Activated naive CD4-positive, alpha-beta T cell treated with anti-CD3 and anti-CD28 coated beads, Interleukin-2, amount 50 U/mL, for 72 hours (primary cell): Measurements from ENCODE around the gene KIAA0319L. TPM values are rescaled to one million over a fixed set of nuclear protein-coding genes. Genes with fewer than 3 reads are reported as not detected.

Experiments used
- ATAC-seq, 2 donors: fragments of 150-1000 bp; cut with Tn5 transposase; 2 replicates each; pipeline ENCODE4 v1.10.0; 2021; ENCODE audit warnings: mild to moderate bottlenecking in 2 of 2, moderate library complexity in 2 of 2
- DNase-seq, 2 donors: peaks; one replicate each; pipeline ENCODE4 v3.0.0; 2021 to 2022; ENCODE audit warnings: low spot score in 2 of 2
- H3K27ac Mint-ChIP-seq, 2 donors: one replicate each; pipeline ENCODE4 v1.8.0; 2022; ENCODE audit warnings: mild to moderate bottlenecking in 2 of 2, mixed read lengths in 2 of 2
- H3K36me3 Mint-ChIP-seq, 2 donors: one replicate each; pipeline ENCODE4 v1.8.0; 2022; ENCODE audit warnings: mixed read lengths in 2 of 2
- H3K9me3 Mint-ChIP-seq, 2 donors: one replicate each; pipeline ENCODE4 v1.8.0; 2022; ENCODE audit warnings: mixed read lengths in 2 of 2
- total RNA-seq, 2 donors: library from RNA; stranded (reverse); gene quantifications; one replicate each; pipeline ENCODE4 v1.2.3, GENCODE V29; 2022

Gene KIAA0319L
- 10 to 100 TPM; 38.1 to 41.0 TPM for total RNA-seq

GRCh38 chr1:35557118-35557610, at the start of gene KIAA0319L:
Gene KIAA0319L, minus strand, starts transcription at chr1:35557403. Its CDS starts 2,912 bp downstream, at chr1:35554491.
- DNase-seq (peak in 1 of 2 donors; percentile 79), ATAC-seq (peak; percentile 80 to 86)
- H3K9me3 Mint-ChIP-seq: no peaks in the 10 kb centered on the region
- H3K36me3 Mint-ChIP-seq: peaks cover 7 to 16% of the 10 kb centered on the region in 2 donors
- H3K27ac Mint-ChIP-seq: peak within 1 kb of the TSS; percentile 98 to 99

DNA sequence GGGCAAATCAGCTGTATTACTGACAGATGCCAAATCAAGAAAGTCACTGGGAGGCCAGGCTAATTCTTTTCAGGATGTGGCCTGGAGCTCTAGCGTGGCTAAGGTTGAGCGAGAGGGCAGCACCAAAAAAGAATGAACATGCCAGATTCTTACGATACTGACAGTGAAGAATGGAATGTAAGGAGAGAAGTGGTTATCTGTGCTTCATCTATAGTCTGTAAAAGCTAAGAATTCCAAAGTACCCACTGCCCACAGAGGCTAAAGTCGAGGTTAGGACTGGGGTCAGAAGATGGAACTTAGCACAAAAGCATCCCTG, 48.6 kb upstream of the KIAA0319L start:
- Mint-ChIP-seq H3K9me3 (no peaks in the 10 kb centered on the region), H3K27ac (peak overlapping the region in 1 of 2 donors; percentile 70), H3K36me3 (peaks cover 5 to 15% of the 10 kb centered on the region in 2 donors)
- ATAC-seq (no peak), DNase-seq (no peak)

GRCh38 chr1:35605071-35605866, 48.1 kb upstream of the KIAA0319L start:
- Mint-ChIP-seq H3K9me3 (no peaks in the 10 kb centered on the region), H3K27ac (peak overlapping the region in 1 of 2 donors; percentile 70), H3K36me3 (peaks cover 5 to 15% of the 10 kb centered on the region in 2 donors)
- DNase-seq (no peak), ATAC-seq (no peak)

GRCh38 chr1:35603941-35604340, 46.7 kb upstream of the KIAA0319L start:
- peak overlapping the region; percentile 42 to 79 for H3K27ac Mint-ChIP-seq
- ATAC-seq: no peak
- DNase-seq: no peak
- no peaks in the 10 kb centered on the region for H3K9me3 Mint-ChIP-seq
- H3K36me3 Mint-ChIP-seq: peaks cover 2 to 9% of the 10 kb centered on the region in 2 donors

- no peak for ATAC-seq
- H3K36me3 Mint-ChIP-seq: peaks cover 0 to 7% of the 10 kb centered on the region in 2 donors
- peak overlapping the region in 1 of 2 donors; percentile 79 for H3K27ac Mint-ChIP-seq
- no peak for DNase-seq
- H3K9me3 Mint-ChIP-seq: no peaks in the 10 kb centered on the region
Observed at GRCh38 chr1:35603468-35603867, 46.3 kb upstream of the KIAA0319L start.

DNA sequence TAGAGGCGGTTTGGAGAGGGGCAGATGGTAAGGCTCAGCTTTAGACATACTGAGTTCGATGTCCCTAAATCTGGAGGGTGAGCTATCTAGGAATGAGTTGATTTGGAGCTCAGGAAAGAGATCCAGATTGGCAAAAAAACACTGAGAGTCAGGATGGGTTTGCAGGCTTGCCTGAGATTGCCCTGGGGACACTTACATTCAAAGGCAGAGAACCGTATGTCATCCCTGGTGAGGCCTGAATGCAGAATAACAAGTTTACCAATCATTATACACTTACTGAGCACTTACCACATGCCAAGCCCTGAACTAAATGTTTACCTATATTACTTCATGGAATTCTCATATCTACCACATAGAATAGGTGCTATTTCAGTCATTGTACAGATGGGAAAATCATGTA, 43.4 kb upstream of the KIAA0319L start:
- ATAC-seq: no peak
- no peaks in the 10 kb centered on the region for H3K9me3 Mint-ChIP-seq
- DNase-seq: no peak
- H3K36me3 Mint-ChIP-seq: peaks cover 0 to 2% of the 10 kb centered on the region in 2 donors
- no peak overlapping the region for H3K27ac Mint-ChIP-seq

GRCh38 chr1:35599411-35599810, 42.2 kb upstream of the KIAA0319L start:
- H3K36me3 Mint-ChIP-seq: no peaks in the 10 kb centered on the region
- no peak overlapping the region for H3K27ac Mint-ChIP-seq
- DNase-seq (no peak), ATAC-seq (no peak)
- H3K9me3 Mint-ChIP-seq: no peaks in the 10 kb centered on the region

DNA sequence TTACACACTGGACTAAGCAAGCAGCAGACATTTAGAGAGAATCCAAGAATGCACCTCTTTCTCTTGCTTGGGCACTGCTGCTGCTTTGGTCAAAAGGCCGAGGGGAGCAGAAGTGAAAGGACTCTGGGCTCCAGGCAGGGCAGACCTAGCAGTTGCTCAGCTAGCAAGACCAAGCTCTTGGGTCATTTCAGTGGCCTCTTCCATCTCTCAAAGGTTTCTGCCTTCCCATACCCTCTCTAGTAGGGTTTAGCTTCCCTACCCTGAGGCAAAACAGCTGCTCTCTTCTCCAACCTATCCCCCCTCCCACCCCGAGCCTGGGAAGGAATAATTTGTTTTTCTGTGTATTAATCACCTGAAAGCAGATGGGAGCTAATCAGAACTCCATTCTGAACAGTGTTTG, 41.7 kb upstream of the KIAA0319L start:
- peak overlapping the region in 1 of 2 donors; percentile 24 for H3K27ac Mint-ChIP-seq
- no peaks in the 10 kb centered on the region for H3K9me3 Mint-ChIP-seq
- DNase-seq (no peak), ATAC-seq (no peak)
- H3K36me3 Mint-ChIP-seq: no peaks in the 10 kb centered on the region

GRCh38 chr1:35597870-35598269, 40.7 kb upstream of the KIAA0319L start:
- no peaks in the 10 kb centered on the region for H3K9me3 Mint-ChIP-seq
- DNase-seq: no peak
- no peaks in the 10 kb centered on the region for H3K36me3 Mint-ChIP-seq
- no peak overlapping the region for H3K27ac Mint-ChIP-seq
- no peak for ATAC-seq

GRCh38 chr1:35595684-35596083, 38.5 kb upstream of the KIAA0319L start:
- ATAC-seq (no peak), DNase-seq (no peak)
- Mint-ChIP-seq H3K9me3 (no peaks in the 10 kb centered on the region), H3K36me3 (no peaks in the 10 kb centered on the region), H3K27ac (no peak overlapping the region)

GRCh38 chr1:35594005-35594760, 37.0 kb upstream of the KIAA0319L start:
- ATAC-seq (no peak), DNase-seq (no peak)
- Mint-ChIP-seq H3K9me3 (no peaks in the 10 kb centered on the region), H3K36me3 (no peaks in the 10 kb centered on the region), H3K27ac (no peak overlapping the region)

DNA sequence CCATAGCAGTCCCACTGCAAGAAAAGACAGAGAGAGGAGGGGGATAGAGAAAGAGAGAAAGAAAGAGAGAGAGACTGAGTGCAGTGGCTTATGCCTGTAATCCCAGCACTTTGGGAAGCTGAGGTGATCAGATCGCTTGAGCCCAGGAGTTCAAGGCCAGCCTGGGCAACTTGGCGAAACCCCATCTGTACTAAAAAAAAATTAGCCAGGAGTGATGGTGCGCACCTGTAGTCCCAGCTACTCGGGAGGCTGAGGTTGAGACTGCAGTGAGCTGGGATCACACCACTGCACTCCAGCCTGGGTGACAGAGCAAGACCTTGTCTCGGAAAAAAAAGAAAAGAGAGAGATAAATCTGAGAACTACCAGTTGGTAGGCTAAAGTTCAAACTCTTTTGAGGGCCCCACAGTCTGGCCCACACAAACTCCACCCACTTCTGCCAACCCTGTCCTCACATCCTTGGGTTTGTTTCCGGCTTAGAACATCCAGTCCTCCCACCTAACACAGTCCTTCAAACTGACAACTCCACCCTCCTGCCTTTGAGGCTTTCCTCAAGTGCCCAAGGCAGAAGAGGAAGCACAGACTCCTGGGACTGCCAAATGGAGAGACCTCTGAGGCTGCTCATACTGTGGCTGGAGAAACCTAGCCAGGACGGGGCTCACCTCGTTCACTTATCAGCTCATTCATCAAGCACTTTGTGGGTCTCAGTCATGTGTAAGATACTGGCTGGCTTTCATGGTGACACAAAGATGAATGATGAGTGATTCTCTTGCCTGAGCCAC, 36.0 kb upstream of the KIAA0319L start:
- ATAC-seq: peak; percentile 30 to 61
- no peak for DNase-seq
- Mint-ChIP-seq H3K9me3 (no peaks in the 10 kb centered on the region), H3K27ac (no peak overlapping the region), H3K36me3 (no peaks in the 10 kb centered on the region)

- H3K9me3 Mint-ChIP-seq: no peaks in the 10 kb centered on the region
- H3K27ac Mint-ChIP-seq: peak overlapping the region in 1 of 2 donors; percentile 13
- no peaks in the 10 kb centered on the region for H3K36me3 Mint-ChIP-seq
- ATAC-seq (no peak), DNase-seq (no peak)
Observed at GRCh38 chr1:35591211-35591610, 34.0 kb upstream of the KIAA0319L start.

DNA sequence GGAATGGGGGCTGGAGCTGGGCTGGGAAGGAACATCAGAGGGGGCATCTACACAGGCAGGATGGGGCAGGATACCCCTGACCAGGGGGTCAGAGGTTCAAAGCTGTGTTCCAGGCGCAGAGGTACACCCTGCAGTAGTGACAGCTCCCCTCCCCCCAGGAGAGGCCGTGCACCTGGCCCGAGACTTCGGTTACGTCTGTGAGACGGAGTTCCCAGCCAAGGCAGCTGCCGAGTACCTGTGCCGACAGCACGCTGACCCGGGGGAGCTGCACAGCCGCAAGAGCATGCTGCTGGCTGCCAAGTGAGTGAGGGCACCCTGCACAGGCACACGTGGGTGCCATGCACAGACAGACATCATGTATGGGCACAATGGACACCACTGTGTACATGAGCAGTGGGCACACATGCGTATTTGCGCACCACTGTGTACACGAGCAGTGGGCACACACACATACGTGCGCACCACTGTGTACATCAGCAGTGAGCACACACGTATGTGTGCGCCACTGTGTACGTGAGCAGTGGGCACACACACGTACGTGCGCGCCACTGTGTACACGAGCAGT, 33.4 kb upstream of the KIAA0319L start:
- DNase-seq (no peak), ATAC-seq (no peak)
- H3K9me3 Mint-ChIP-seq: no peaks in the 10 kb centered on the region
- no peaks in the 10 kb centered on the region for H3K36me3 Mint-ChIP-seq
- H3K27ac Mint-ChIP-seq: no peak overlapping the region

DNA sequence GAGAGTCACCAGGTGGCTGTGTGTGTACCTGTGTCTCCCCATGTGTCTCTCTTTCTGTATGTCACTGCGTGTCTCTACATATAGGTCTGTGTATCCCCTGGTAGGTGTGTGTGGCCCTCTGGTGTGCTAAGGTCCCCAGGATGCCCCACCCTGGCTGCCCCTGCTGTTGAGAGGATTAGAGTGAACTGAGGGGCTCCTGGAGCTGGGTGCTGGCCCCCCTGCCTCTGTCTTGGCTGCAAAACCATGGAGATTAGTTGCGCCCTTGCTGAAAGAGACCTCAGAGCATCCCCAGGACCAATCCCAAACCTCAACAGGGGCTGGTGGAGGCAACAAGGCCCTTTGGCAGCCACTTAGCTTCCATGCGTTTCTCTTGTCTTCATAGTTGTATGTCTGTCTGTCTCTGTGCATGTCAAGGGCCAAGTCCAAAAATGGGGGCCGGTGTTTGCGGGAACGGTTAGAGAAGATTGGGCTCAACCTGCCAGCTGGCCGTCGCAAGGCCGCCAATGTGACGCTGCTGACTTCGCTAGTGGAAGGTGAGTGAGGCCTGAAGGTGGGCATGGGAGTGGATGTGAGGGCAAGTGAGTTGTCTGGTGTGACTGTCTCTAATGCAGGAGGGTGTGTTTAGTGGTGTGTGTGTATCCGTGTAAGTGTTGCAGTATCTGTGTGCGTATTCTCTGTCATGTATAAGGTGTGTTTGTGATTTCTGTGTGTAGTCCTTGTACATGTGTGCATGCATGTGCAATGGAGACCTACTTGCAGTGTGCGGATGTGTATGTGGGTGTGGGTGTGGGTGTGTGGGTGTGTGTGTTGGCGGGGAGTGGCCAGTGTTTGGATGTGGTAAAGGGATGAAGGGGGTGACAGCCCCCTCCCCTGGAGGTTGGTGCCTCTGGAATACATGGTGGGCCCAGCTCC, 32.6 kb upstream of the KIAA0319L start:
- ATAC-seq (no peak), DNase-seq (no peak)
- Mint-ChIP-seq H3K36me3 (no peaks in the 10 kb centered on the region), H3K27ac (no peak overlapping the region), H3K9me3 (no peaks in the 10 kb centered on the region)
